Activated CD4-positive, CD25-positive, alpha-beta regulatory T cell (primary cell): Measurements from ENCODE around the gene EPHA1.
A peak's percentile ranks its signal among the peaks of the same experiment; 100 is the strongest.

Experiments
- DNase-seq, 4 experiments: peaks; one replicate each; lab custom pipeline; 2025; lab: John Stamatoyannopoulos, UW

Gene EPHA1

GRCh38 chr7:143347950-143348349, 60.7 kb downstream of the EPHA1 start:
- DNase-seq: no peak

DNA sequence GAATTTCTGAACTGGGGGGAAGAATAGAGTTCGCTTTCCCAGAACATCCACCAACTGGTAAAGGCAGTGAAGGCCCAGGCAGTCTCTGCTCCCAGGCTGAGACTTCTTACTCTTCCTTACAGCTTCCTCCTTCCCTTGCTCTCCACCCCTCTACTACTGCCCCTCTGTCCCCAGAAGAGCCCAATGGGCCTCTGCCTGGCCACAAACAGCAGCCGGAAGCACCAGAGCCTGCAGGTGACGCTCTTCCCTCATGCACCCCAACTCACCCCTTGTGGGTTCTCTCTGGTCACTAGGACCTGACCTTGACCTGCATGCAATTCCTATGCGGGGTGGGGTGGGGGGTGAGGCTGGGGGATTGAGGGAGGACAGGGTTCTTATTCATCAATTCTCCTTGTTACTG, 62.6 kb downstream of the EPHA1 start:
- DNase-seq: no peak

DNA sequence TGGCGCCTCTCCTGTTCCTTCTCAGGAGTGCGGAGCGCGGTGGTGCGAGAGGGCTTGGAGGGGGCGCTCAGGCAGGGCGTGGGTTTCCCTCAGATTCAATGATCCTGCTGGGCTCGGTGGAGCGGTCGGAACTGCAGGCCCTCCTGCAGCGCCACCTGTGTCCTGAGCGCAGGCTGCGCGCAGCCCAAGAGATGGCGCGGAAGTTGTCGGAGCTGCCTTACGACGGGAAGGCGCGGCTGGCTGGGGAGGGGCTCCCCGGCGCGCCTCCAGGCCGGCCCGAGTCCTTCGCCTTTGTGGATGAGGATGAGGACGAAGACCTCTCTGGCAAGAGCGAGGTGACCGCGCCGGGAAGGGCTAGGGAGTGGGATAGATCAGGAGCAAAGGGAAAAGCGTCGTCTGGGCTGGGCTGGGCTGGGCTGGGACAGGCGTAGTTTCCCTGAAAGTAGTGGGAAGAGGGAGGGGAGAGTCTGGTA, 63.2 kb downstream of the EPHA1 start:
- peak; percentile 10 to 48 (median 34) for DNase-seq

DNA sequence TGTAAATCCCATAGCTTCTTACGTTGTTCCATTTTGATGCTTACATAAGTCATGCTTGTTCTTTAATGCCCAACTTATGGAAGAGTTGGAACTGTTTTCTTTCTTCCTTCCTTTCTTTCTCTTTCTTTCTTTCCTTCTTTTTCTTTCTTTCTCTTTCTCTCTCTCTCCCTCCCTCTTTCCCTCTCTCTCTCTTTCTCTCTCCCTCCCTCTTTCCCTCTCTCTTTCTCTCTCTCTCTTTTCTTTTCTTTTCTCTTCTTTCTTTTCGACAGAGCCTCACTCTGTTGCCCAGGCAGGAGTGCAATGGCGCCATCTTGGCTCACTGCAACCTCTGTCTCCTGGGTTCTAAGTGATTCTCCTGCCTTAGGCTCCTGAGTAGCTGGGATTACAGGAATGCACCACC, 65.1 kb downstream of the EPHA1 start:
- DNase-seq: no peak

DNA sequence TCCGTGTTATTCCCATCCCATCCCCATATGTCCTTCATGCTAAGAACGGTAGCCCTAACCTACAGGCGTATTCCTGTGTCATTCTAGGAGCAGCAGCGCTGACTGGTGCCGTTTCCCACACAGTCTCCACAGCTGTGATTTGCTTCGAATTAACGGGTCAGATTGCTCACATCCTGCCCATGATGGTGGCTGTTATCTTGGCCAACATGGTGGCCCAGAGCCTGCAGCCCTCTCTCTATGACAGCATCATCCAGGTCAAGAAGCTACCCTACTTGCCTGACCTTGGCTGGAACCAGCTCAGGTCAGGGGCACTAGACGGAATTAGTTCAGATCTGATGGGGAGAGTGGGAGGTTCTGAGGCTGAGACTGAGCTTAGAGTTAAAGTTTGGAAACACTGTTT, 66.8 kb downstream of the EPHA1 start:
- DNase-seq: no peak
